ENCODE results near the gene TBXA2R.
A peak's percentile ranks its signal among the peaks of the same experiment; 100 is the strongest.

The TBXA2R gene

GRCh38 chr19:3551792-3552095, 54.9 kb downstream of the TBXA2R start:
- no peak for DNase-seq (ENCODE audit: low spot score)

GRCh38 chr19:3550947-3551791, 55.5 kb downstream of the TBXA2R start:
- DNase-seq (ENCODE audit: low spot score), result no peak

DNA sequence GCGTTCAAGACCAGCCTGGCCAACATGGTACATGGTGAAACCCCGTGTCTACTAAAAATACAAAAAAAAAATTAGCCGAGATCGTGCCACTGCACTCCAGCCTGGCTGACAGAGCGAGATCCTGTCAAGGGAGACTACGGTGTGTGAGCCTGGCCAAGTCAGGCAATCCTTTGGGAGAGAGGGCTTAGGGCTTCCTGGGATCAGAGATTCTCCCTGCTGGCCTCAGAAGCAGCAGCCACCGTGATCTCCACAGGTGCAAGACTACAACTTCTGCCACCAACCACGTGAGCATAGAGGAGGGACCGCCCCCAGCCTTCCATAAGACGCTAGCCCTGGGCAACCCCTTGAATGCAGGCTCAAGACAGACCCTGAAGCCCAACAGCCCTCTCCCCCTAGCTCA, 56.9 kb downstream of the TBXA2R start:
- no peak for DNase-seq (ENCODE audit: low spot score)

- no peak for DNase-seq (ENCODE audit: low spot score)
These were observed 58.1 kb downstream of the TBXA2R start for GRCh38 chr19:3548606-3549005.

DNA sequence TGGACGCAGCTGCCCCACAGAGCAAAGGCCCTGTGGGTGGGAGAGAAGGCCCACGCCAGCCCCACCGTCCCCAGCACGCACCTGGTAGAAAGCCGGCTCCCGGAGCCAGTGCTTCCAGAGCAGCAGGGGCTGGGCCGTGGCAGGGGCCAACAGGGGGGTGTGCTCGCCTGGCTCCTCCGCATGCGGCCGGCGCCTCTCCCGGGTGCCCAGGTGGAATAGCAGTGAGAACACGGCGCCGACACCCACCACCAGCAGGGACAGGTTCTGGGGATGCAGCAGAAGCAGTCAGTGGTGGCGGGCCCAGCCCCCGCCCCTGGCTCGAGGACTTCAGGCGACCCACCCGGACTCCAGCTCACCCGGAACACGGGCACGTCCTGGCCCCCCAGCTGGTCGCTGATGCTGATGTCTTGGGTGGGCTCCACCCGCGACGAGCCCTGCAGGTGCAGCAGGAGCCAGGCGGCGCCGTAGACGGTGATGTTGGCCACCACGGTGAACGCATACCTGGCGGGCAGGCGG, 58.9 kb downstream of the TBXA2R start:
- no peak for DNase-seq (ENCODE audit: low spot score)

- DNase-seq (ENCODE audit: low spot score), result peak; percentile 70
These were observed 59.4 kb downstream of the TBXA2R start for GRCh38 chr19:3547301-3547731.

GRCh38 chr19:3546119-3546518, 60.6 kb downstream of the TBXA2R start:
- no peak for DNase-seq (ENCODE audit: low spot score)

GRCh38 chr19:3545669-3546034, 61.0 kb downstream of the TBXA2R start:
- no peak for DNase-seq (ENCODE audit: low spot score)

GRCh38 chr19:3544742-3545668, 61.7 kb downstream of the TBXA2R start:
- DNase-seq (ENCODE audit: low spot score), result peak; percentile 90
